EH (cell line): ENCODE data around the gene APOBEC2.

Experiments used
- DNase-seq: peaks from one replicate; pipeline ENCODE4 v3.0.0-alpha.2; 2015; ENCODE audit warnings: low read depth

The APOBEC2 gene

DNA sequence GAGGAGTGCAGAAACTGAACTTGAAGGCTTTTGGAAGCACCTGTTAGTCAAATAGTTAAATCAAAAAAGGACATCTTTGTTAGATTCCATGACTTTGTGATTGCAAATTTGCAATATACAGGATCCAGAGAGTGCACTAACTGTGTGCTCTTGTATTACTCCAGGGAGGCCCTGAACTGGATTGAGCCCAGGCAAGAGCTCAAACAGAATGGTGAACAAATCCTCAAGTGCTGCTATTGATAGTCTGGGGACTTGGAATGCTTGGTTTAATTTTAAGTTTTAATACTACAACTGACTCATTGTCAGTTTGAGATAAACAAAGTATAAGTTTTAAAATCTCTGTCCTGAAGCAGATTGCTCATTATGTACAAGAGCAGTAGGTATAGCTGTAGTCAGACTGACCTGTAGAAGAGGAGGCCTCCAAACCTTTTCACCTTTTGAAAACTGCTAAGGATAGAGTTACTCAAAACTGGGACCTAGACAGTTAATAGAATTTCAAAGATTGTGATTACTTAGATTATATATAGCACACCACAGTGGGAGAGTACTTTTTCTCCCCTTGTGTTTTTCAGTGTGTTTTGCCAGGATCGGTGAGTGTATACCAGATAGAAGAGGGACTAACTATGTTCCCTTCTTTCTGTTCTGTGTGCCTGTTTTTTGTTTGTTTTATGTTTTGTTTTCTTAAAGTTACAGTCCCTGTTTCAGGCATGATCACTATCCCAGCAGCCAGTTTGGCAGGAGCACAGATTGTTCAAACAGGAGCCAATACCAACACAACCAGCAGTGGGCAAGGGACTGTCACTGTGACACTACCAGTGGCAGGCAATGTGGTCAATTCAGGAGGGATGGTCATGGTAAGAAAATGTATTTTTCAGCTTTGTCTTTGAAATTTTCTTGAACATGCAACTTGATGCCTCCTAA, 38.1 kb downstream of the APOBEC2 start:
- DNase-seq, result no peak

GRCh38 chr6:41092421-41093140, 39.6 kb downstream of the APOBEC2 start:
- peak; percentile 41 for DNase-seq

- peak; percentile 20 for DNase-seq
Observed at GRCh38 chr6:41093729-41094128, 40.7 kb downstream of the APOBEC2 start.

- DNase-seq, result peak; percentile 90
Observed at GRCh38 chr6:41097467-41098090, 44.6 kb downstream of the APOBEC2 start.

DNA sequence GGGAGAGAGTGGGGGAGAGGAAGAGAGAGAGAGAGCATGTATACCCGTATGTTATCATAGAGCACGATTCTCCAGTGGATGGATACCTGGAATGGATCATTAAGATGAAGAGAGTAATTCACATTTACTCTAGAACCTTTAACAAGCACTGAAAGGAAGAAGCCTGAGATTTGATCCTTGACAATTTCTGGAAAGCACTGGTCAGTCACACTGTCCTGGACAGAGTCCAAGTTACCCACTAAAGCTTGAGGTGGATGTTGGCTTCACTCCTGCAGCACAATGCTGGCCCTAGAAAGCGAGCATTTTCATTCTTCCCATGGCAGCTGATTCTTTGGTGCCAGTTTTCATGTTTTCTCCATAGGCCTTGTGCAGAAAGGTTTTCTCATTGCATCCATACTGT, 45.4 kb downstream of the APOBEC2 start:
- DNase-seq, result peak; percentile 27

DNA sequence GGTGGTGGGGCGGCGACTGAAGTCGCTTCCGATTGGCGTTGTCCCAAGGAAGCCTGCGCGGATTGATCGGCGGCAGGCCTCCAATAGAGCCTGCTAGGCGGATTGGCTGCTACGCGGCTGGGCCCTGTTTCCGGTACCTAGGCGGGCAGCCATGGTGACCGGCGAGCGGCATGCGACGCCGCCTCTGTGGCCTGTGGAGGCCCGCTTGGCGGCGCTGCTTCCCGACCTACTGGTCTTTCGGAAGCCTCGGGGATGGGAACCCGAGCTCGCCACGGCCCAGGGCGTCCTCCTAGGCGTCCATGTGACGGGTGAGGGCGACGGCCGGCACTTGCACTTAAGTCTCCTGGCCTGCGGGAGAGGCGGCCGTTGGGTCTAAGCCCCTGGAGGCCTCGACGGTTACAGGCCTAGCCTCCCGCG, 47.9 kb downstream of the APOBEC2 start:
- DNase-seq, result no peak

GRCh38 chr6:41103847-41104246, 50.8 kb downstream of the APOBEC2 start:
- no peak for DNase-seq

DNA sequence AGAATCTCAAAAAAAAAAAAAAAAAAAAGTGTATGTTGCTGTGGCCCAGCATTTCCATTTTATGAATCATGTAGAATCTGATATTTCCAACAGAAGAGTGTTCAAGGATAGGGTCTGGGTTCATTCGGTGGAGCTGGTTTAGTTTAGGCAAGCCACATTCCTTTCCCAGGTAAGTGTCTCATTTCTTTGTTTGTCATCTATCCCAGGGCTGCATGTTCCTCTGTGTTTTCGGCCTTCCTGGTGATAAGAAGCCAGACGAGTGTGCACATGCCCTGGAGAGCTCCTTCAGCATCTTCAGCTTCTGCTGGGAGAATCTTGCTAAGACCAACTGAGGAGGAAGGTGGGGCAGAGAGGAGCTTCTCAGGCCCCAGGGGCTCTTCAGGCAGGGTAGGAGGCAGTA, 58.0 kb downstream of the APOBEC2 start:
- DNase-seq, result no peak
